OCI-LY1 (cell line): ENCODE results near the gene FGF22.

Experiments used
- CTCF ChIP-seq: fragments of 200-600 bp; sonication (generic), shearing (Covaris generic); IDR thresholded peaks from 2 replicates; pipeline ENCODE4 v1.5.1; 2017; ENCODE audit warnings: mild to moderate bottlenecking, antibody characterized with exemption, low read length, moderate library complexity, mixed read lengths
- EZH2 ChIP-seq: fragments of 200-600 bp; sonication (generic), shearing (Covaris generic); IDR thresholded peaks from 2 replicates; pipeline ENCODE4 v1.8.0; 2017; ENCODE audit warnings: borderline replicate concordance, mixed run types, mild to moderate bottlenecking, antibody characterized with exemption, low read length, moderate library complexity, mixed read lengths

GRCh38 chr19:590396-590745 lies 49.3 kb upstream of the FGF22 start:
- no peak for TF ChIP-seq CTCF
- TF ChIP-seq EZH2: no peak
